CD4-positive, alpha-beta T cell treated with Interleukin-6 for 4 hours (primary cell): ENCODE data around the gene RPS16.

Experiments
- DNase-seq: peaks from one replicate; pipeline ENCODE4 v3.0.0-alpha.2; 2020; ENCODE audit warnings: mixed read lengths

RPS16 gene

DNA sequence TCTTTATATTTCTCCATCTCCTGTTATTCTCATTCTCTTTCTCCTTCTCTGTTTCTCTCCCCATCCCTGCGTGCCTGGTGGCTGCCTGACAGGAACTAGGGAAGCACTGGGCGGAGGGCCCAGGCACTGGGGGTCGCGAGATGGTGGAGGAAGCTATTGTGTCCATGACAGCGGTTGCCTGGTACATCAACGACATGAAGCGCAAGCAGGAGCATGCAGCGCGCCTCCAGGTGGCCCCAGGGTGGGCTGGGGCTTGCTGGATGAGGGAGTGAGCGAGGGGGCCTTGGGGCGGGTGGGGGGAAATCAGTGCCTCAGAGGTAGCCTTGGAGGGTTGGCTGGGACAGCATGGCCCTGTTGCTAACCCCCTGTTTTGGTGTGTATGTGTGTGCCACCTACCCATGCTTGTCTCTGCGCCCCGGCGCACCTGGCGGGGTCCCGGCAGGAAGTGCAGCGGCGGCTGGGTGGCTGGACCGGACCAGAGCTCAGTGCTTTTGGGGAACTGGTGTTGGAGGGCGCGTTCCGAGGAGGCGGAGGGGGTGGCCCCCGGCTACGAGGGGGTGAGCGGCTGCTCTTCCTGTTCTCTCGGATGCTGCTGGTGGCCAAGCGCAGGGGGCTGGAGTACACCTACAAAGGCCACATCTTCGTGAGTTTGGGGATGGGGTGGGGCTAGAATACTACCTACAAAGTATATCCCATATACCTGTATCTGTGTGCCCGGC is 18.1 kb downstream of the RPS16 start:
- DNase-seq, result no peak

DNA sequence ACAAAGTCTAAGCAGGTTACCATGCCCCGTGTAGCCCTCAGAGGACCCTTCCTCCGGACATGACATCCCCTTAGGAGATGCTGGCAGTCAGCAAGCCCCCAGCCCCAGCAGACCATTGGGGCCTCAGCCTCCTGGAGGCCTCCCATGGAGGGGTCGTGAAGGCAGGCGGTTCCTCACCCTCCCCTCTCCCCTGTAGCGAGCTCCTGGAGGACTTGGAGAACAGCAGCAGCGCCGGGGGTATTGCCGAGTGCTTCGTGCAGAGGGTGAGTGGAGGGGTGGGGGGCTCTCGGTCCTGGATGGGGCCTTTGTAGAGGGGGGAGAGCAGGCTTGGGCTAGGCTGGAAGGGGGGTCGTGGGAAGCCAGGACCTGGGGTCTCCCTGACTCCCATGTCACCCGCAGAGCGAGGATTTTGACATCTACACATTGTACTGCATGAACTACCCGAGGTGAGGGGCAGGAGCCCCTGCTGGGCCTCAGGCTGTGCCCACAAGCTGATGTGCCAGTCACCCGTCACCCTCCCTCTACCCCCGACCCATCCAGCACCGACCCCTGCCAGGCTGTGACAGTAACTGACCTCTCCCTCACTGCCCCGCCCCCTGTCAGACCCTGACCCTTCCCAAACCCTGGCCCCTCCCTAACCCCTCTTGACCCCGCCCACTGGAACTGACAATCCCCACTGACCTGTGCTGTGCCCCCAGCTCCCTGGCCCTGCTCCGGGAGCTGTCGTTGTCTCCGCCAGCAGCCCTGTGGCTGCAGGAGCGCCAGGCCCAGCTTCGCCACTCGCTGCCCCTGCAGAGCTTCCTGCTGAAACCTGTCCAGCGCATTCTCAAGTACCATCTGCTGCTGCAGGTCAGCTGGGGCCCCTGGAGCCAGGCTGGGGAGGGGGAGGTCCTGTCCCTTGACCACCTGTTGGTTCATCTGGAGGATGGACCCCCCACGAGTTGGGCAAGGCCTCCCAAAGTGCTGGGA is 19.3 kb downstream of the RPS16 start:
- no peak for DNase-seq

DNA sequence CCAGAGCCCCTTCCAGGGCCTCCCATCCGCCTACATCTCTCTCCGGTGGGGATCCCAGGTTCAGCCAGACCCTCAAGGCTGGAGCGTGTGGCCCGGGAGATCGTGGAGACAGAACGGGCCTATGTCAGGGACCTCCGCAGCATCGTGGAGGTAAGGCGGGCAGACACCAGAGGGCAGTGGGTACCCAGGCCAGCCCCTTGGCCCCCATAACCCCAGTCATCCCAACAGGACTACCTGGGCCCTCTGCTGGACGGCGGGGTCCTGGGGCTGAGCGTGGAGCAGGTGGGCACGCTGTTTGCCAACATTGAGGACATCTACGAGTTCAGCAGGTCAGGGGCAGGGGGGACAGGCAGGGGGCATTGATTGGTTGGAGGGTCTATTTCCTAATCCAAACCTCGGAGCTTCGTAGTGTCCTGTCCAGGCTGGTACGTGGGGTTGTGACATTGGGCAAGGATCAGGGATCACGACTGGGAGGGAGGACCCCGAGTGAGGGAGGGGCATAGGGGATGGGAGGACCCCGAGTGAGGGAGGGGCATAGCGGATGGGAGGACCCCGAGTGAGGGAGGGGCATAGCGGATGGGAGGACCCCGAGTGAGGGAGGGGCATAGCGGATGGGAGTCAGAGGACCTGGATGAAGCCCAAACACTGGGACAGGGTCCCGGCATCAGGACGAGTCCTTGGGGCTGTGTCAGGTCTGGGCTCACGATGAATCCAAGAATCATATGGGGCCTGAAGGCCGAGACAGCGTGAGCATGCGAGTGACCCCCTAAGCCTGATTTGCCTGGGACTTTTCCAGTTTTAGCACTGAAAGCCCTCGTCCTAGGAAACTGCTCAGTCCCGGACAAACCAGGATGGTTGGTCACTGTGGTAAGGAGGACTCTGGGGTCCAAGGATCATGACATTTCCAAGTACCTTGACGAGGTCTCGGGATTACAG is 20.4 kb downstream of the RPS16 start:
- DNase-seq, result no peak

DNA sequence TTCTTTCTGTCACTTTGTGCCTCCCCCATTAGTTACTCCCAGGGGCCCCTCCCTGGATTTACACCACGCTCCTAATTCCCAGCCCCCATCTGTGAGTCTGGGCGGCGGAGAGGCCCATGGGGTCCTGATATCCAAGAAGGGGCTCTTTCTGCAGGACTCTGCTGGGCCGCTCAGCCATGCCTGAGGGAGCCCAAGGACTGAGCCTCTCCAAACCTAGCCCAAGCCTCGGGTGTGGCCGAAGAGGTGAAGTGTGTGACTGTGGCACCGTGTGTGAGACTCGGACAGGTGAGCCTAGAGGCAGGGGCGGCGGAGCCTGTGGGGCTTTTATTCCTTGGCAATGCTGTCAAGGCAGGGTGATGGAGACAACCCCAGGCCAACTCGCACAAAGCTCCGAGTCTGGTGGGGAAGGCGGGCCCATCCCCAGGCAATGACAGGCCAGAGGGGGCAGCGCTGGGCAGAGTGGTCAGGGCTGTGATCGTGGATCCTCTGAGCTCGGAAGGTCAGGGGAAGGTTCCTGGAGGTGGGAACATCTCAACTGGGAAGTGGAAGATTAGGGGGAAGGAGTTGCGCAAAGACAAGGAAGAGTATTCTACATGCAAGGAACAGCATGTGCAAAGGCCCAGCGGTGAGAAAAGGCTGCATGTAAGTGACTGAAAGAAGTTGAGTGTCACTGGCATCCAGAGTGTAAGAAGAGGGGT is 21.7 kb downstream of the RPS16 start:
- no peak for DNase-seq

DNA sequence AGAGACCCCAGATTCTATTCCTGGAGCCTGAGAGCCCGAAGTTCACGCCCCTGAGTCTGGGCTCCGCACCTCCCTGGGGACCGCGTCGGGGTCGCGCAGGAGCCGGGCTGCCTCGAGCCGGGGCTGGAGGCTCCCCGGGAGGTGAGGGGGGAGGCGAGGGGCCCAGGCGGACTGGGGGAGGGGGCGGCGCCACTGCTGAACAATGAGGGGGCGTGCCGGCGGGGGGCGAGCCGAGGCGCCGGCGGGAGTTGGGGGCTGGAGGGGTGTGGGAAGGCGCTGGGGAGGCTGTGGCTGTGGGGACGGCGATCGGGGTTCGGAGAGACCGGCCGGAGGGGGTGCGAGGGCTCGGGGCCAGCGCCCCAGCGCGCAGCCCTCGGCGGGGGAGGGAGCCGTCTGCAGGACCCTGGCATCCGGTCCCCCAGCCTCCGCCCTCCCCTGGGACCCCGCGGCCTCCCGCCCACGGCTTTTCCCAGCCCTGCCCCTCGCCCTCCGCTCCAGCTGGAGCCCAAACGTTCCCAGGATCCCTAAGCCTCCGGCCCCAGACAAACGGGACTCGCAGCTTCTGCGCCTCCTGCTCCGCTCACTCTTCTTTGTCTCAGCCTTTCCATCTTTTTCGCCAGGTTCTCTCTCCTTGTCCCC is 22.4 kb downstream of the RPS16 start:
- DNase-seq, result peak; percentile 33

DNA sequence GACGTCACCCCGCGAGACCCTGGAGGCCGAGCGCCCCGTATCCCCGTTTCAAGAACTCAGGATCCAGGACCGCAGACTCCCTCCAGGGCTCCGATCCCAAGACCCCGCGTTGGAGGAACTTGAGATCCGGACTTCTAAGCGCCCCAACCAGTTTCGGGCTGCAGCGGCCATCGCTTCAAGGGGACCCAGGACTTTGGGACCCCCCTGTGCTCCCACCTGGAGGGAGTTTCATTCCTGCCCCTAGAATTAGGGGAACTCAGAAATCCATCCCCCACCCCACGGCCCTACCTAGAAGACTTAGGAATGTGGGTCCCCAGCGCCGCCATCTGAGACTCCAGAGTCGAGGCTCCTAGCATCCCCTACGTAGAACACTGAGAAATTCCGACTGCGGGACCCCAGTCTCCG is 22.9 kb downstream of the RPS16 start:
- peak; percentile 28 for DNase-seq

DNA sequence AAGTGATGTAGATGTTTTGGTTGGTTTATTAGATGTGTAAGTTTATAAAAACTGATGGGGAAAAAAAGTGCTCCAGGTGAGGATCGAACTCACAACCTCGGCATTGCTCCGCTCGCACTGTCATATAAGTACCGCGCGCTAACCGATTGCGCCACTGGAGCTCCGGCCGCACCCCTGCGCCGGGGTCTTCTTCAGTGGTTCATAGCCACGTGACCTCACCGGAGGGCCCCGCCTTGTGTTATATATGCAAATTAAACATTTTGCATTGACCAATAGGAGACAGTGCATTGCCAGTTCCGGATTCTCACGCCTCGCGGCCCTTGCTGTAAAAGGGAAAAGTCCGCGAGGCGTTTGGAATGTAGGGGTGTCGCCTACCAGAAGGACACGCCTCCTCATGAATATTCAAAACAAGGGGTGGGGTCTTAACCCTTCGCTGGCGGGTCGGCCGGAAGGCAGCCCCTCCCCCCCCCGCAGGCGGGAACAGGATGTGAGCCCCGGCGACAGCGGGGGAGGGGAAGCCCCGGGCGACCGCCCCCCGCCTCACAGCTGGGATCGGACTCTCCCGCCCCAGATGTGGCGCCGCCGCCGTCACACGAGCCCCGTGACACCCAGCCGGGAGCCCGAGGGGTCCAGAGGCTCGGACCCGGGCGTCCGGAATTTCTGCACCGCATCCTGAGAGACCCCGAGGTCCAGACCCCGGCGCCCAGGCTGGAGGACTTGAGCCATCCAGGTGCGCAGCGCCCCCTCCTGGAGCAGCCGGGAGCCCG is 23.5 kb downstream of the RPS16 start, which contains the start of gene PLEKHG2:
Gene PLEKHG2, plus strand, starts transcription at position 570 of the 767 bp plus-strand sequence. CDS start 1,418 bp downstream, outside the sequence.
- DNase-seq, result peak; percentile 95

DNA sequence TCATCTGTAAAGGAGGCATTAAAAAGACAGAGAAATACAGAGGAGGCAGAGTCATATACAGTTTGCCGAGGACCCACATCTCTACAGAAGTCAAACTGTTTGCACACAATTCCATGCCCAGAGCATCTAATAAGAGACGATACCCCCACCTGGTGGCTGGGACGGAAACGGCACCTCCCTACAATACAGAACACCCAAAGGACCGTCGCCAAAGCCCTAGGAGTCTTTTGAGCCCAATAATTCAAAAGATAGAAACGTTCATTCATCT is 24.0 kb downstream of the RPS16 start:
- peak; percentile 95 for DNase-seq

DNA sequence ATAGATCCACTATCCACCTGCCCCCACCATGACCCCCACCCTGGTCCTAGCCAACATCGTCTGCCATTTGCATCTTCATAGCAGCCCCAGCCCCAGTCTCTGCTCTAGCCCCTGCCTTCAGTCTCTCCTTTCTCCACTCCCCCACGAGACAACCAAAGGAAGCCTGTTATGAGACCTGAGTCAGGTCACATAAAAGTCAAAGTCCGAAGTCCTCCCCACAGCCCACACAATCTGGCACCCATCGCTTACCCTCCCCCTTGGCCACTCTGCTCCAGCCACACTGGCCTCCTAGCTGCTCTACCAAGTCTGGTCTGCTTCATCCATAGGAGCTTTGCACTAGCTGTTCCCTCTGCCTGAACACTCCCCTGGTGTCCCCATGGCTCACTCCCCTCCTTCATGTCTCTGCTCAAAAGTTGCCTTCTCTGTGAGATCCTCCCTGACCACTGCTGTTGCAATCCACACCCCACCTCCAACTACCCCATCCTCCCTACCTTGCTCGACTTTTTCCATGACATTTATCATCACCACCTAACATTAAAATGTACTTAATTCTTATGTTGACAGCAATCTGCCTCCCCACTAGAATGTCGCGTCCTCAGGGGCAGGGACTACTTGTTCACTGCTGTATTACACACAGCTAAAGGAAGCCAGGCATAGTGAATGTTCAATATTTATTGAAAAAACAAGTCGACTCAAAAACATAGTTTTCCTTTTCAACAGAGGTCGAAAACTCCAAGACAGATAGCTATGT is 24.5 kb downstream of the RPS16 start:
- DNase-seq, result peak; percentile 33

DNA sequence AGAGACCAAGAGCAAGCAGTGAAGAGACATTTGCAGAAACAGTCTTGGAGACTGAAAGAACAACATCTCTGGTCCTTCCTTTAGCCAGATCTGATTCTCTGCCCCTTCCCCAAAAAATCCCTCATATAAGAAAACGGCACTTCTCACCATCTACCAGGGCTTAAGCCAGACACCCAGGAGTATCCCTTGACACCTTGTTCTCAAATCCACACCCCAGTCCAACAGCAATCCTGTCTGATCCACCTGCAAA is 25.0 kb downstream of the RPS16 start:
- no peak for DNase-seq

DNA sequence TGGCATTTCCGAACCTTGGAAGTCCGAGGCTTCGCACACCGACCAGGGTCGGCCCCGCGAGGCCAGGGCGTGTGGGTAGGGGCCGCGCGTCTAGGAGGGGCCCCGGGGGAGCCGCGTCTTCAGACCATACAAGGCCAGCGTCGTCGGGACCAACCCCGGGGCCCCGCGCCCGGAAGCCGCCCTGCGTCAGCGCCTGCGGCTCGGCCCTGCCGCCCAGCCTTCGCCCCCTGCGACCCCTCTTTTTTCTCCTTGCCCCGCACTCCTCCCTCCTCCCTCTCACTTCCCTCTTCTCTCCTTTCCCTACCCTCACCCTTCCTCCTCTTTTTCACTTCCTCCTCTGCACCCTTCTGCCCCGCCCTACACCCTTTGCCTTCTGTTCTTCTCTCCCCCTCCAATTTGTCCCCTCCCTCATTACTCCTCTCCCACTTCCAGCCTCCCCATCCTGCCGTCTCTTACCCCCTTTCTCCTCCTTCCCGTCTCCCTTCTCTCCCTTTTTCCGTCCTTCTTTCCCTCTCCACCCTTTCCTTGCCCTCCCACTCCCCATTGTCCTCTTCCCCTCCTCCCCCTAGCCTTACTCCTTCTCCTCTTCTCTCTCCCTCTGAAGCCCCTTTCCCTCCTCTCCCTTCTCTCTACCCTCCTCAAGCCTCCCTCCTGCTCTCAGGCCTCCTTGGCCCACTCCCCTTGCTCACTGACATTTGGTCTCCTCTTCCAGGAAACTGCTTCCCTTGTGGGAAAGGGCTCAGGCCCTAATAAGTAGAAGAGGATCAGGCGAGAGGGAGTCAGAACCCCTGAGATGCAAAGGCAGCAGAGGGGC is 25.5 kb downstream of the RPS16 start:
- peak; percentile 74 for DNase-seq

DNA sequence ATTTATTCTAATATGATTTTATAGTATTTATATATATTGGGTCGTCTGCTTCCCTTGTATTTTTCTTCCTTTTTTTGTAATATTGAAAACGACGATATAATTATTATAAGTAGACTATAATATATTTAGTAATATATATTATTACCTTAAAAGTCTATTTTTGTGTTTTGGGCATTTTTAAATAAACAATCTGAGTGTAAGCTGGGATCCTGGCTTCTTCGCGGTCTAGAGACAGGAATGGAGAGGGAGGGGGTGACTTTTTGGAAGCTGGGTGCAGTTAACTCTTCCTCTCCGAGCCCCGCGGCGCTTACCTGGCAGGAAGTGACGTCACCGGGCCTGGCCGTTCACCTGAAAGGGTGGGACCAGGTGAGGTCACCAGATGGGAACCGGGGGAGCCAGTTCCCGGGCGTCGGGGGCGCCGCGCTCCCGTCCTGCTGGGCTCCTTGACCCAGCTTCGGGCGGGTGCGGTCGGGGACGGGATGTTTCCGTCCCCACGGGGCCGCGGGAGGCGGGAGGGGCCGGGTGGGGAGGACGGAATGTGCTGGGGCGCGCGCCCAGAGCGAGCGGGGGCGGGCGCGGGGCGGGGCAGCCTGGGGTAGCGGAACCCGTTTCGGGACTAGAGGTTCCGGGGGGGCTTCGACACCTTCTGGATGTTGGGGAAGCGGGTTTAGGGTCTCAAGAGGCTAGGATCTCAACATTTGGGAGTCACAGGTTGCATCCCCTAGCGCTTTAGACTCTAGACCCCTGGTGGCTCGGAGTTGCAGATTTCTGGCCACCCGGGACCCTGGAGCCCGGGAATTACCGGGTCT is 26.3 kb downstream of the RPS16 start:
- peak; percentile 92 for DNase-seq

DNA sequence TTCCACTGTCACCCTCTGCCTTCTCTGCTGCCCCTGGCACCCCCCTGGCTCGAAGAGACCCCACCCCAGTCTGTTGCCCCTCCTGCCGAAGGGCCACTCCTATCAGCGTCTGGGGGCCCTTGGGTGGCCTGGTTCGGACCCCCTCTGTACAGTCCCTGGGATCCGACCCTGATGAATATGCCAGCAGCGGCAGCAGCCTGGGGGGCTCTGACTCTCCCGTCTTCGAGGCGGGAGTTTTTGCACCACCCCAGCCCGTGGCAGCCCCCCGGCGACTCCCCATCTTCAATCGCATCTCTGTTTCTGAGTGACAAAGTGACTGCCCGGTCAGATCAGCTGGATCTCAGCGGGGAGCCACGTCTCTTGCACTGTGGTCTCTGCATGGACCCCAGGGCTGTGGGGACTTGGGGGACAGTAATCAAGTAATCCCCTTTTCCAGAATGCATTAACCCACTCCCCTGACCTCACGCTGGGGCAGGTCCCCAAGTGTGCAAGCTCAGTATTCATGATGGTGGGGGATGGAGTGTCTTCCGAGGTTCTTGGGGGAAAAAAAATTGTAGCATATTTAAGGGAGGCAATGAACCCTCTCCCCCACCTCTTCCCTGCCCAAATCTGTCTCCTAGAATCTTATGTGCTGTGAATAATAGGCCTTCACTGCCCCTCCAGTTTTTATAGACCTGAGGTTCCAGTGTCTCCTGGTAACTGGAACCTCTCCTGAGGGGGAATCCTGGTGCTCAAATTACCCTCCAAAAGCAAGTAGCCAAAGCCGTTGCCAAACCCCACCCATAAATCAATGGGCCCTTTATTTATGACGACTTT is 27.1 kb downstream of the RPS16 start:
- peak; percentile 39 for DNase-seq

DNA sequence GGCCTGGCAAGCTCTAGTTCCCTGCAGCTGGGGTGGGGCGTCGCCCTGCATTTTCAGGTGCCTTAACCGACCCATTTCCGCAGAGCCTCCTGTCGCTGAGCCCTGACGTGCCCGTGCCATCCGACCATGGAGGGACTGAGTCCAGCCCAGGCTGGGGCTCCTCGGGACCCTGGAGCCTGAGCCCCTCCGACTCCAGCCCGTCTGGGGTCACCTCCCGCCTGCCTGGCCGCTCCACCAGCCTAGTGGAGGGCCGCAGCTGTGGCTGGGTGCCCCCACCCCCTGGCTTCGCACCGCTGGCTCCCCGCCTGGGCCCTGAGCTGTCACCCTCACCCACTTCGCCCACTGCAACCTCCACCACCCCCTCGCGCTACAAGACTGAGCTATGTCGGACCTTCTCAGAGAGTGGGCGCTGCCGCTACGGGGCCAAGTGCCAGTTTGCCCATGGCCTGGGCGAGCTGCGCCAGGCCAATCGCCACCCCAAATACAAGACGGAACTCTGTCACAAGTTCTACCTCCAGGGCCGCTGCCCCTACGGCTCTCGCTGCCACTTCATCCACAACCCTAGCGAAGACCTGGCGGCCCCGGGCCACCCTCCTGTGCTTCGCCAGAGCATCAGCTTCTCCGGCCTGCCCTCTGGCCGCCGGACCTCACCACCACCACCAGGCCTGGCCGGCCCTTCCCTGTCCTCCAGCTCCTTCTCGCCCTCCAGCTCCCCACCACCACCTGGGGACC is 27.9 kb downstream of the RPS16 start:
- peak; percentile 78 for DNase-seq

DNA sequence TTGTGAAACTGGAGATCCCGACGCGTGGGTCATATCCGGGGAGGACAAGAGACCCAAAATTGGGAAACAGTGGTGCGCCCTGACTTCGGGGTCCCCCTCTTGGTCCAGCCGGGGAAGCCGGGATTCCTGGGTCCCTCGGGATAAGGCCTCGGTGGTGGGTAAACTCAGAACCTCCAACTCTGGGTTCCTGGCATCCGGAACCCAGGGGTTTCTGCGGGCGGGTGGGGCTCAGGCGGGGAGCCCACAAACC is 28.4 kb downstream of the RPS16 start:
- no peak for DNase-seq

DNA sequence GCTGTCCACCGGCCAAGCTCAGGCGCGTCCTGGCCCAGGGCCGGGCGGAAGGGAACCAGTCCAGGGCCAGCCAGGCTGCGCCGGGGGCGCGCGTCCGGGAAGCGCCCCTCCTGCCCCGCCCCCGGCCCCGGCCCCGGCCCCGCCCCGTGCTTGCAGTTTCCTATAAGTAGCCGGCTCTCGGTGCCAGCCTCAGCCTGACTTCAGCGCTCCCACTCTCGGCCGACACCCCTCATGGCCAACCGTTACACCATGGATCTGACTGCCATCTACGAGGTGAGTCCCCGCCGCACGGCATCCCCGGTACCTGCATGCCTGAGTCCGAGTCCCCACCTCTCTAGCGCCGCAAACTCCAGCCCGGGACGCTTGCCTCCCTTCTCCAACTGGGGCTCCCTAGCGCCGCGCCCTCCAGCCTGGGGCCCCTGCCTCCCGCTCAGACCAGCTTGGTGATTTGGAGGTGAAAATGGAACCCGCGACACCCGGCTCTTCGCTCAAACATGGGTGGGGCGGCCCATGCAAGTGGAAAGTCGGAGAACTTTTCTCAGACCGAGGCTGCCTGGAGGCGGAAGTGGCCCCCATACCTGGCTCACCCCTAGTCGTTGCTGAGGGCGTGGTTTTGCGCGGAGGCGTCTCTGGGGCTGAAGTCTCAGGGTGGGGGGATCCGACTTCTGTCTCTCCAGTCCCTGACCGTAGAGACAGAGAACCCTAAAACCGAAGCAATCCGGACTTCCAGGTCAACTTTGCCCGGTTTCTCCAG is 28.9 kb downstream of the RPS16 start, which contains the start of gene ZFP36:
Gene ZFP36, plus strand, starts transcription at position 192 of the 754 bp plus-strand sequence. Its CDS starts 58 bp downstream, at position 250.
- DNase-seq, result peak; percentile 94
